GM06990 (cell line): ENCODE measurements around the gene EMILIN2.

Experiments
- DNase-seq: peaks from one replicate; pipeline ENCODE4 v3.0.0-alpha.2; 2011; ENCODE audit not compliant: insufficient read length; ENCODE audit errors: extremely low read depth
- H3K27me3 ChIP-seq: replicated peaks from 2 replicates; pipeline ENCODE4 v1.6.0; 2011; ENCODE audit warnings: low read length; ENCODE audit not compliant: control insufficient read depth, insufficient read depth
- H3K36me3 ChIP-seq: 2 replicates; pipeline ENCODE4 v1.5.1; 2011; ENCODE audit warnings: low read length; ENCODE audit not compliant: control insufficient read depth, insufficient read depth
- H3K4me3 ChIP-seq: replicated peaks from 2 replicates; pipeline ENCODE4 v1.5.1; 2011; ENCODE audit warnings: low read depth, mild to moderate bottlenecking, control low read depth, low read length
- CTCF ChIP-seq: IDR thresholded peaks from 2 replicates; pipeline ENCODE4 v1.5.1; 2011; ENCODE audit warnings: low read length, control low read depth, mild to moderate bottlenecking, inconsistent platforms; ENCODE audit not compliant: insufficient read depth, poor library complexity, severe bottlenecking

Gene EMILIN2

GRCh38 chr18:2958819-2959298 lies 112.1 kb downstream of the EMILIN2 start:
- DNase-seq = no peak
- no peak for TF ChIP-seq CTCF
- H3K27me3 ChIP-seq = no peaks in the 10 kb centered on the region
- H3K4me3 ChIP-seq = no peak overlapping the region
- peaks cover 3% of the 10 kb centered on the region for H3K36me3 ChIP-seq

- DNase-seq = no peak
- Histone ChIP-seq H3K36me3 (no peaks in the 10 kb centered on the region), H3K4me3 (no peak overlapping the region), H3K27me3 (no peaks in the 10 kb centered on the region)
- no peak for TF ChIP-seq CTCF
These were observed 112.5 kb downstream of the EMILIN2 start for GRCh38 chr18:2959341-2959740.

GRCh38 chr18:2960983-2961696 lies 114.3 kb downstream of the EMILIN2 start:
- H3K4me3 ChIP-seq = peak overlapping the region; percentile 52
- DNase-seq = no peak

GRCh38 chr18:2961821-2962220 lies 115.0 kb downstream of the EMILIN2 start:
- no peak for TF ChIP-seq CTCF
- Histone ChIP-seq H3K27me3 (no peaks in the 10 kb centered on the region), H3K36me3 (no peaks in the 10 kb centered on the region), H3K4me3 (no peak overlapping the region)
- DNase-seq = no peak

More at GRCh38 chr18:2960983-2961696, 114.3 kb downstream of the EMILIN2 start:
- Histone ChIP-seq H3K27me3 (no peaks in the 10 kb centered on the region), H3K36me3 (no peaks in the 10 kb centered on the region)
- TF ChIP-seq CTCF = no peak

GRCh38 chr18:2963048-2963447 lies 116.2 kb downstream of the EMILIN2 start:
- no peak for TF ChIP-seq CTCF
- no peaks in the 10 kb centered on the region for H3K27me3 ChIP-seq
- peak overlapping the region; percentile 18 for H3K4me3 ChIP-seq
- DNase-seq = no peak
- H3K36me3 ChIP-seq = no peaks in the 10 kb centered on the region

GRCh38 chr18:2964361-2965010 lies 117.7 kb downstream of the EMILIN2 start:
- H3K27me3 ChIP-seq = no peaks in the 10 kb centered on the region
- DNase-seq = no peak
- no peaks in the 10 kb centered on the region for H3K36me3 ChIP-seq
- no peak for TF ChIP-seq CTCF
- no peak overlapping the region for H3K4me3 ChIP-seq
